Stimulated activated CD4-positive, alpha-beta T cell treated with anti-CD3 and anti-CD28 coated beads, Interleukin-4, amount 100 ng/mL, for 24 hours (primary cell): ENCODE measurements around the gene RIPPLY3.

Experiments
- DNase-seq: peaks from one replicate; pipeline ENCODE4 v3.0.0-alpha.2; 2020

Gene RIPPLY3, protein sequence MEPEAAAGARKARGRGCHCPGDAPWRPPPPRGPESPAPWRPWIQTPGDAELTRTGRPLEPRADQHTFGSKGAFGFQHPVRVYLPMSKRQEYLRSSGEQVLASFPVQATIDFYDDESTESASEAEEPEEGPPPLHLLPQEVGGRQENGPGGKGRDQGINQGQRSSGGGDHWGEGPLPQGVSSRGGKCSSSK

DNA sequence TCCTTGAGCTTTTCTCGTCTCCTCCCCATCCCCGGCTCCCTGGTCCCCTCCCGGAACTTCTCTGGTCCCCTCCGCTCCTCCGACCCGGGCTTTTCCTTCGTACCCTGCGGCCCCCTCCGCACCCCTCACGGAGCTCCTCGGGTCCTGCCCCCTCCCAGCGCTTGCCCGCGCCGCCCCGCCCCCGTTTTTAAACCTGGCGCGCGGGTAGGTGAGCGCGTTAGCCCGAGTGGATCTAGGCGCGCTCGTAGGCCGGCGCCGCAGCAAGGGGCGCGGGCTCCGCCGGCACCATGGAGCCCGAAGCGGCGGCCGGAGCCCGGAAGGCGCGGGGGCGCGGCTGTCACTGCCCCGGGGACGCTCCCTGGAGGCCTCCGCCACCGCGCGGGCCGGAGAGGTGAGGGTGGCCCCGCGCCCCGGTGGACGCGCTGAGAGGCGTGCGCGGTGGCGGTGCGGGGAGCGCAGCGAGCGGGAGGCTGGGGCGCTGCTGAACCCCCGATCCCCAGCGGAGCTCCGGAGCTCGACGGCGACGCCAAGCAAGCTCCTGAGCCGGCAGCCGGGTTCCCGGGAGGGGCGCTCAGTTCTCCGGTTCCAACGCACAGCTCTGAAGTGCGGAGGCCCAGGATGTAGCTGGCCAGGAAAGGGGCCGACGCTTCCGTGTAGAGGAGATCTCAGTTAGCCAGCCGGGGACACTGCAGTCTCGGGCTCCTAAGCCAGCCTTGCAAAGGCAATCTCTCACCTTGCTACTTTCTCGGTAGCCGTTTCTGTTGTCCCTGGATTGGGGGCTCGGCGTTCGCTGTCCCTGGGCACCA lies at the start of gene RIPPLY3:
TSS of gene RIPPLY3 (plus strand) at position 217 of the 806 bp plus-strand sequence. CDS start at position 288, 71 bp downstream.
- no peak for DNase-seq

- DNase-seq: no peak
Measured at GRCh38 chr21:36959020-36959835, 47.3 kb upstream of the RIPPLY3 start.

GRCh38 chr21:36960676-36961284 lies 45.7 kb upstream of the RIPPLY3 start:
- no peak for DNase-seq

- DNase-seq: no peak
Measured at GRCh38 chr21:36962098-36962780, 44.3 kb upstream of the RIPPLY3 start.

GRCh38 chr21:36964398-36964797 lies 42.1 kb upstream of the RIPPLY3 start:
- DNase-seq: no peak

- no peak for DNase-seq
Measured at GRCh38 chr21:36964827-36965719, 41.4 kb upstream of the RIPPLY3 start.

DNA sequence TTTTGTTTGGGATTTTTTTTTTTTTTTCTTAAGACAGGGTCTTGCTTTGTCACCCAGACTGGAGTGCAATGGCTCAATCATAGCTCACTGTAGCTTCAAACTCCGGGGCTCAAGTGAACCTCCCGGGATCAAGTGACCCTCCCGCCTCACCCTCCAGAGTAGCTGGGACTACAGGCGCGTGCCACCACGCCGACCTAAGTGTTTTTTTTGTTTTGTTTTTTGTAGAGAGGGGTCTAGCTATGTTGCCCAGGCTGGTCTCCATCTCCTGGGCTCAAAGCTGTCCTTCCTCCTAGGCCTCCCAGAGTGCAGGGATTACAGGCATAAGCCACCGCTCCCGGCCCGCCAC lies 40.8 kb upstream of the RIPPLY3 start:
- no peak for DNase-seq

GRCh38 chr21:36966066-36966820 lies 40.3 kb upstream of the RIPPLY3 start, which contains the start of gene HLCS:
Gene HLCS (minus strand): TSS chr21:36966669. CDS start chr21:36966638, 31 bp downstream.
- peak; percentile 61 for DNase-seq

DNA sequence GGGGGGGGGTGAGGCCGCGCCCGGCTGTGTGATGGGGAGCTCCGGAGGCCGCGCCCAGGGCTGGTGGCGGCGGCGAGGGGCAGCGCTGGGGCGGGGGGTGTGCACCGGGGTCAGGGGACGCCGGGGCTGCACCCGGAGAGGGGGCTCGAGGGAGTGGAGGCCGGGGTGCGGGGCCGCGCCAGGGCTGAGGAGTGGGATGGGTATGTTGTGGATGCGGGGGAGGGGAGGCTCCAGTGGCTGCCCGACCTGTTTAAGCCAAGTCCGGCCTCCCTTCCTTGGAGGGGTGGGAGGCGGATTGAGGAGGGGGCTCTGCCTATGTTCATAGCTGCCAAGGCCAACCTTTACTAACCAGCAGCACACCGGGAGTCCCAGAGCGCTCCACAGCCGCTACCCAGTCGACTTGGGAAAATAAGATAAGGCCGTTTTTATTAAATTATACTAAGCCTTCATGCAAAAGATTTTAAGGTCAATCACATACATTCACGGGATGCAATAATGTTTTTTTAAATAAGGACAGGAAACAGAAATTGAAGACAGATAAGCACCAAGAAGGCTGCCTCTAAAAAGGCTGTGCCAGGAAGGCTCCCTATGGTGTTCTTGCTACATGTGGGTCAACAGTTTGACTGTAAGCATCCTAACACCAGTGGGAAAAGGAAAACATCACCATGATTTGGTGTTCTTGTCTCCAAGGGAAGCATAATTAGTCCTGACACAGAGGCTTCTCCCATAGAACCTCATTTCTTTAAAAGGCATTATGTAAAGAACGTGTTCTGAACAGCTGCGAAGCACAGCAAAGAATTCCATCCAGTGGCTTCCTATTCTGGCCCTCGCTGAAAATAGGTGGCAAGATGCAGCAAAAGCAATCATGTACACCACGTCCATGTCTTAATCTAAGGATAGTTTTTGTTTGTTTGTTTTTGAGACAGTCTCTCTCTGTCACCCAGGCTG lies 39.4 kb upstream of the RIPPLY3 start:
- no peak for DNase-seq

- no peak for DNase-seq
Measured at GRCh38 chr21:36968414-36968813, 38.1 kb upstream of the RIPPLY3 start.

- no peak for DNase-seq
Measured at GRCh38 chr21:36968976-36969375, 37.5 kb upstream of the RIPPLY3 start.

- DNase-seq: no peak
Measured at GRCh38 chr21:36973986-36974850, 32.3 kb upstream of the RIPPLY3 start.

GRCh38 chr21:36974851-36975192 lies 31.7 kb upstream of the RIPPLY3 start:
- no peak for DNase-seq

GRCh38 chr21:36976228-36976861 lies 30.2 kb upstream of the RIPPLY3 start:
- no peak for DNase-seq

- DNase-seq: no peak
Measured at GRCh38 chr21:36976882-36977651, 29.4 kb upstream of the RIPPLY3 start.

- no peak for DNase-seq
Measured at GRCh38 chr21:36980280-36981048, 26.0 kb upstream of the RIPPLY3 start.

DNA sequence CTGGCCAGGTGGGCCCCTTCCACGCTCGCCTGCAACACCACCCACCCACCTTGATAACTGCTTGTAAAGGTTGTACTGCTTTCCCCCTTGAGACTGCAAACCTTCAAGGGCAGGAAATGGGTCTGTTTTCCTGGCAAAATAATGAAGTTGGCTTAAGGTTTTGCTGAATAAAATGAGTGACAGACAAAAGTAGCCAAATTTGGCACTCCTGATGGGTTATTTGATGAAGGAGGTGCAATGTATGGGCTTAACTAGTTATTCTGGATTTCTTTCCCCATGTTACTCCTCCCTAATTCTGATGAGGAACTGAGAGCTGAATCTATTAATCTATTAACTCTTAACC lies 25.5 kb upstream of the RIPPLY3 start:
- no peak for DNase-seq
